ENCODE results near the gene CDK16. TPM values are rescaled to one million over a fixed set of nuclear protein-coding genes. Genes with fewer than 3 reads are reported as not detected.

CDK16 gene
- total RNA-seq, 6 experiments from 2014 or later: 14.6 to 37.4 (median 29.5) TPM

- peaks cover 0 to 13% (median 0%) of the 10 kb centered on the region in 4 donors for H3K4me1 ChIP-seq
- peak overlapping the region; percentile 89 to 99 (median 96) for H3K27ac ChIP-seq
- DNase-seq (peak; percentile 61 to 69 (median 62)), ATAC-seq (no peak)
- H3K27me3 ChIP-seq: no peaks in the 10 kb centered on the region
- no peaks in the 10 kb centered on the region for H3K9me3 ChIP-seq
- peaks cover 0 to 24% (median 9%) of the 10 kb centered on the region in 4 donors for H3K36me3 ChIP-seq
- TF ChIP-seq, protein P1, sequence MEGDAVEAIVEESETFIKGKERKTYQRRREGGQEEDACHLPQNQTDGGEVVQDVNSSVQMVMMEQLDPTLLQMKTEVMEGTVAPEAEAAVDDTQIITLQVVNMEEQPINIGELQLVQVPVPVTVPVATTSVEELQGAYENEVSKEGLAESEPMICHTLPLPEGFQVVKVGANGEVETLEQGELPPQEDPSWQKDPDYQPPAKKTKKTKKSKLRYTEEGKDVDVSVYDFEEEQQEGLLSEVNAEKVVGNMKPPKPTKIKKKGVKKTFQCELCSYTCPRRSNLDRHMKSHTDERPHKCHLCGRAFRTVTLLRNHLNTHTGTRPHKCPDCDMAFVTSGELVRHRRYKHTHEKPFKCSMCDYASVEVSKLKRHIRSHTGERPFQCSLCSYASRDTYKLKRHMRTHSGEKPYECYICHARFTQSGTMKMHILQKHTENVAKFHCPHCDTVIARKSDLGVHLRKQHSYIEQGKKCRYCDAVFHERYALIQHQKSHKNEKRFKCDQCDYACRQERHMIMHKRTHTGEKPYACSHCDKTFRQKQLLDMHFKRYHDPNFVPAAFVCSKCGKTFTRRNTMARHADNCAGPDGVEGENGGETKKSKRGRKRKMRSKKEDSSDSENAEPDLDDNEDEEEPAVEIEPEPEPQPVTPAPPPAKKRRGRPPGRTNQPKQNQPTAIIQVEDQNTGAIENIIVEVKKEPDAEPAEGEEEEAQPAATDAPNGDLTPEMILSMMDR (IDR thresholded peaks at IDR 0.05): no peak
- peak; percentile 39 for TF ChIP-seq POLR2A (IDR thresholded peaks at IDR 0.05)
- intact Hi-C loops (cut with DNase I): no loop called here
- 28% methylated on average over 19 of the region's 60 CpGs for WGBS (ENCODE audit: insufficient coverage, low coverage, low lambda C conversion rate, missing lambda C conversion rate)
- H3K4me3 ChIP-seq: peak overlapping the region; percentile 92 to 98 (median 92)
Observed at GRCh38 chrX:47218920-47219815, 687 bp downstream of the CDK16 start.

DNA sequence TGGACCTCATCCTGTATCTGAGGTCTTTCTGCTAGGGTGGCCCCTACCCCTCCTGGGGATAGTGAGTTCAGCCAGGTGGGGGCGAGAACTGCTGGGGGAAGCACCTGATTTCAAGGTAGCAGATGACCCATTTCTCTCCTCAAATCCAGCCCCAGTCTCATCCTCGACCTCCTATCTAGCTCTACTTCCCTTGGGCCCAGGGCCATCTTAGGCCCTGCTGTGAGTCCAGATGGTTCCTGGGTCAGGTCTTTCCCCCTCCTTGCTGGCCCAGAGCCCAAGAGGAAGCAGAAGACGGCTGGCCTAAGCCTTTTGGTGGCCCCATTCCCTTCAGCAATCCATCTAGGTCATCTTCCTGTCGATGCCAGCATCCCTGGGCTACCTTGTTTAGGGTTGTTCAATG lies 3.3 kb downstream of the CDK16 start:
- H3K36me3 ChIP-seq: peaks cover 0 to 31% (median 7%) of the 10 kb centered on the region in 4 donors
- no peak for TF ChIP-seq POLR2A (IDR thresholded peaks at IDR 0.05)
- TF ChIP-seq, protein P1 (IDR thresholded peaks at IDR 0.05): no peak
- no peak for ATAC-seq
- H3K27ac ChIP-seq: no peak overlapping the region
- no peak overlapping the region for H3K4me3 ChIP-seq
- H3K27me3 ChIP-seq: no peaks in the 10 kb centered on the region
- peak in 1 of 3 donors; percentile 42 for DNase-seq
- peaks cover 0 to 13% (median 0%) of the 10 kb centered on the region in 4 donors for H3K4me1 ChIP-seq
- no peaks in the 10 kb centered on the region for H3K9me3 ChIP-seq
- intact Hi-C loops (cut with DNase I): no loop called here
- WGBS (ENCODE audit: insufficient coverage, low coverage, low lambda C conversion rate, missing lambda C conversion rate): 81% methylated on average over 4 of the region's 4 CpGs

- TF ChIP-seq, protein P1 (IDR thresholded peaks at IDR 0.05): no peak
- TF ChIP-seq POLR2A (IDR thresholded peaks at IDR 0.05): no peak
- H3K36me3 ChIP-seq: peaks cover 0 to 35% (median 10%) of the 10 kb centered on the region in 4 donors
- ATAC-seq (no peak), DNase-seq (peak in 1 of 3 donors; percentile 27)
- H3K27me3 ChIP-seq: no peaks in the 10 kb centered on the region
- no peaks in the 10 kb centered on the region for H3K9me3 ChIP-seq
- peaks cover 0 to 8% (median 0%) of the 10 kb centered on the region in 4 donors for H3K4me1 ChIP-seq
- WGBS (ENCODE audit: insufficient coverage, low coverage, low lambda C conversion rate, missing lambda C conversion rate): 100% methylated on average over 3 of the region's 10 CpGs
- no peak overlapping the region for H3K27ac ChIP-seq
- no peak overlapping the region for H3K4me3 ChIP-seq
- intact Hi-C loops (cut with DNase I): no loop called here
Observed at GRCh38 chrX:47222751-47223350, 4.4 kb downstream of the CDK16 start.

- Histone ChIP-seq H3K9me3 (no peaks in the 10 kb centered on the region), H3K27ac (no peak overlapping the region), H3K4me1 (peaks cover 0 to 8% (median 0%) of the 10 kb centered on the region in 4 donors), H3K27me3 (no peaks in the 10 kb centered on the region), H3K36me3 (peaks cover 0 to 41% (median 10%) of the 10 kb centered on the region in 4 donors), H3K4me3 (no peak overlapping the region)
- ATAC-seq: no peak
- DNase-seq: peak in 1 of 3 donors; percentile 35
- intact Hi-C loops (cut with DNase I): no loop called here
- 87% methylated on average over 5 of the region's 13 CpGs for WGBS (ENCODE audit: insufficient coverage, low coverage, low lambda C conversion rate, missing lambda C conversion rate)
- TF ChIP-seq, protein P1 (IDR thresholded peaks at IDR 0.05): no peak
- no peak for TF ChIP-seq POLR2A (IDR thresholded peaks at IDR 0.05)
Observed at GRCh38 chrX:47223476-47224250, 5.2 kb downstream of the CDK16 start.
